OCI-LY3 (cell line): Measurements from ENCODE around the gene MYO16.

Source experiments
- H2AFZ ChIP-seq: fragments of 200-600, 300-600 bp; shearing (Covaris generic); 2 replicates; pipeline ENCODE4 v1.6.0; 2014; ENCODE audit warnings: antibody characterized with exemption, low read depth, low read length
- H3K27ac ChIP-seq: fragments of 200-600, 300-600 bp; sonication (generic); 2 replicates; pipeline ENCODE4 v1.5.1; 2014; ENCODE audit warnings: mild to moderate bottlenecking, low read length, moderate library complexity, mixed read lengths
- H3K27me3 ChIP-seq: fragments of 200-600, 300-600 bp; sonication (generic); 2 replicates; pipeline ENCODE4 v1.6.1; 2014; ENCODE audit warnings: low read depth, low read length, mixed read lengths
- H3K36me3 ChIP-seq: fragments of 200-600, 300-600 bp; sonication (generic); replicated peaks from 2 replicates; pipeline ENCODE3; 2014; ENCODE audit warnings: low read depth, low read length, mixed read lengths
- H3K4me1 ChIP-seq: fragments of 300-600, 200-600 bp; sonication (generic); 2 replicates; pipeline ENCODE4 v1.6.1; 2014; ENCODE audit warnings: low read length, mixed read lengths
- H3K4me2 ChIP-seq: fragments of 200-600, 300-600 bp; sonication (generic); 2 replicates; pipeline ENCODE4 v1.6.1; 2014; ENCODE audit warnings: low read length, mixed read lengths
- H3K4me3 ChIP-seq: fragments of 300-600, 200-600 bp; sonication (generic); 2 replicates; pipeline ENCODE4 v1.5.1; 2014; ENCODE audit warnings: antibody characterized with exemption, mild to moderate bottlenecking, low read length, moderate library complexity
- H3K79me2 ChIP-seq: fragments of 300-600, 200-600 bp; shearing (Covaris generic); 2 replicates; pipeline ENCODE4 v1.6.1; 2014; ENCODE audit warnings: mild to moderate bottlenecking, low read length, mixed read lengths
- H3K9ac ChIP-seq: fragments of 300-600, 200-600 bp; shearing (Covaris generic); 2 replicates; pipeline ENCODE4 v1.6.0; 2014; ENCODE audit warnings: mild to moderate bottlenecking, low read length, moderate library complexity
- H3K9me3 ChIP-seq: fragments of 200-600, 300-600 bp; shearing (Covaris generic); 2 replicates; pipeline ENCODE4 v1.6.1; 2014; ENCODE audit warnings: low read length, mixed read lengths; ENCODE audit not compliant: insufficient read depth
- H4K20me1 ChIP-seq: fragments of 200-600, 300-600 bp; sonication (generic); 2 replicates; pipeline ENCODE4 v1.6.1; 2016; ENCODE audit warnings: low read length, mixed read lengths; ENCODE audit not compliant: insufficient read depth
- CTCF ChIP-seq: fragments of 200-600, 300-600 bp; sonication (generic); IDR thresholded peaks from 2 replicates; pipeline ENCODE4 v1.5.1; 2014; ENCODE audit warnings: antibody characterized with exemption, low read length, low read depth
- EZH2phosphoT487 ChIP-seq: fragments of 200-600 bp; shearing (Covaris generic); IDR thresholded peaks from 2 replicates; pipeline ENCODE4 v1.6.1; 2018; ENCODE audit warnings: antibody characterized with exemption, mixed run types, low read depth

MYO16 gene

GRCh38 chr13:109255141-109255856, 625.9 kb downstream of the MYO16 start:
- Histone ChIP-seq H3K4me2 (no peak overlapping the region), H4K20me1 (no peaks in the 10 kb centered on the region), H3K4me1 (no peaks in the 10 kb centered on the region), H3K79me2 (no peaks in the 10 kb centered on the region), H2AFZ (no peak overlapping the region), H3K9ac (no peak overlapping the region), H3K27me3 (no peaks in the 10 kb centered on the region), H3K27ac (no peak overlapping the region), H3K36me3 (no peaks in the 10 kb centered on the region), H3K9me3 (0 out of 2 replicates have a peak, but pooled peaks cover 3% of the 10 kb centered on the region), H3K4me3 (no peak overlapping the region)
- TF ChIP-seq EZH2phosphoT487: no peak
- TF ChIP-seq CTCF: no peak

DNA sequence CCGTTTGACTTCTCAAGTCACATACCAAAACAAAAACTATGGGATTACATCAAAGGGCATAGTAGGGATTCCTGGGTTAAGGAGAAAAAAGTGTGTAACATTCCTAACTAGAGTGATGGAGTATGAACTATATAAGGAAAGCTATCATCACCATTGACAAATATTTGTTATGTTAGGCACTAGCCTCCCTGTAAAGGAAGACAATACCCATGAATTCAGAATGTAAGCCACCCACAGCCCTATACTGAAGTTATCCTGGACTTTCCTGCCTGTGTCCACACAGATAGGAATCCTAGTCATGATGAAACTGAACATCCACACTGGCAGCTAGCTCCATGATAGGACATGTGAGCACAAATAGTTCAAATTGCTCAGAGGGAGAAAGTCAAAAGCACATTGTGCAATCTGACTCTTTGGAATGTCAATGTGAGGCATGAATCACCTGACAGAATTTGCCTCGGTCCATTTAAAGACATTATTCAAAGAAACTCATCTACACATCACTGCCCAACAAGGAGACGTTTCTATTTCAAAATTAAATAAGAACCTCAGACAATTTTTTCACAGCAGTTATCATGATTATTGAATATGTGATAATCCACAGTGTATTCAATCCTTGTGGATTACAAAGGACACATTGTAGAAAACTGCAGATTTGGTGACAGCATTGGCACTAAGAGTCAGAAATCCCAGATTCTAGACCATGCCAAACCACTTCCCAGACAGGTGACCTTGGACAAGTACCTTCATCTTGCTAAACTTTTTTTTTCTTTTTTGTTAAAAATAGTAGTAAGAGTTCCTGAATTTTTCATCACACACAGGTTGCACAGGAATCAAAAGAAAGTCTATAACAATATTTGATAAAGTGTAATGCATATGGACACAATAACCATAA, 627.7 kb downstream of the MYO16 start:
- H3K4me1 ChIP-seq: no peaks in the 10 kb centered on the region
- H3K9ac ChIP-seq: no peak overlapping the region
- no peak overlapping the region for H2AFZ ChIP-seq
- no peak overlapping the region for H3K4me2 ChIP-seq
- no peak overlapping the region for H3K27ac ChIP-seq
- H4K20me1 ChIP-seq: no peaks in the 10 kb centered on the region
- no peaks in the 10 kb centered on the region for H3K36me3 ChIP-seq
- TF ChIP-seq EZH2phosphoT487: no peak
- no peak for TF ChIP-seq CTCF
- 0 out of 2 replicates have a peak, but pooled peaks cover 3% of the 10 kb centered on the region for H3K9me3 ChIP-seq
- H3K4me3 ChIP-seq: no peak overlapping the region
- no peaks in the 10 kb centered on the region for H3K79me2 ChIP-seq
- H3K27me3 ChIP-seq: no peaks in the 10 kb centered on the region
